CD14-positive monocyte (primary cell): ENCODE results near the gene AHSP. TPM values are rescaled to one million over a fixed set of nuclear protein-coding genes. Genes with fewer than 3 reads are reported as not detected.

Source experiments
- DNase-seq, 3 donors: peaks; one replicate each; pipeline ENCODE4 v3.0.0-alpha.2; 2011 to 2022
- H2AFZ ChIP-seq: 2 replicates; pipeline ENCODE4 v1.6.0; 2012; ENCODE audit warnings: mild to moderate bottlenecking, low read depth, low read length, inconsistent platforms; ENCODE audit not compliant: insufficient read depth, poor library complexity, severe bottlenecking
- H3K27ac ChIP-seq, 2 donors: 1 replicate in 1 of 2; 2 replicates in 1 of 2; pipeline ENCODE4 v1.5.1; 2012 to 2013; ENCODE audit warnings: low read length in 2 of 2, control low read depth in 1 of 2, inconsistent platforms in 1 of 2, low read depth in 1 of 2, mild to moderate bottlenecking in 1 of 2
- H3K27me3 ChIP-seq, 2 donors: one replicate each; pipeline versions ENCODE4 v1.6.0 to v1.6.1; 2011 to 2013; ENCODE audit warnings: low read length in 2 of 2; ENCODE audit not compliant: control insufficient read depth in 2 of 2, insufficient read depth in 2 of 2
- H3K36me3 ChIP-seq, 2 donors: replicated peaks in 1 of 2; 1 replicate in 1 of 2; 2 replicates in 1 of 2; pipeline versions ENCODE4 v1.5.1 to v1.6.1; 2012 to 2013; ENCODE audit warnings: low read length in 2 of 2, control low read depth in 1 of 2, inconsistent platforms in 1 of 2, mild to moderate bottlenecking in 1 of 2; ENCODE audit not compliant: insufficient read depth in 2 of 2, control insufficient read depth in 1 of 2
- H3K4me1 ChIP-seq, 2 donors: 1 replicate in 1 of 2; 2 replicates in 1 of 2; pipeline versions ENCODE4 v1.5.1 to v1.6.1; 2012 to 2013; ENCODE audit warnings: low read length in 2 of 2, control low read depth in 1 of 2, inconsistent platforms in 1 of 2, mild to moderate bottlenecking in 1 of 2, moderate library complexity in 1 of 2; ENCODE audit not compliant: insufficient read depth in 2 of 2, control insufficient read depth in 1 of 2
- H3K4me2 ChIP-seq: replicated peaks from 2 replicates; pipeline ENCODE3; 2012; ENCODE audit warnings: low read length, moderate library complexity, mild to moderate bottlenecking; ENCODE audit not compliant: poor library complexity, severe bottlenecking; ENCODE audit errors: extremely low read depth
- H3K4me3 ChIP-seq, 3 experiments: fragments of 200-600 bp in 1 of 3; sonication (generic) in 1 of 3; replicated peaks in 1 of 3; 1 replicate in 2 of 3; 2 replicates in 1 of 3; pipeline ENCODE4 v1.5.1; 2011 to 2013; ENCODE audit warnings: low read length in 3 of 3, mild to moderate bottlenecking in 3 of 3, control low read depth in 2 of 3, low read depth in 2 of 3, inconsistent platforms in 1 of 3, moderate library complexity in 1 of 3
- H3K79me2 ChIP-seq: 2 replicates; pipeline ENCODE4 v1.6.0; 2012; ENCODE audit warnings: mild to moderate bottlenecking, control low read depth, inconsistent platforms, low read length, moderate library complexity; ENCODE audit not compliant: insufficient read depth
- H3K9ac ChIP-seq: 2 replicates; pipeline ENCODE4 v1.6.0; 2017; ENCODE audit warnings: low read length, mild to moderate bottlenecking; ENCODE audit not compliant: insufficient read depth, poor library complexity, severe bottlenecking
- H3K9me3 ChIP-seq, 2 donors: replicated peaks in 1 of 2; 1 replicate in 1 of 2; 2 replicates in 1 of 2; pipeline versions ENCODE4 v1.5.1 to v1.6.1; 2012 to 2013; ENCODE audit warnings: low read length in 2 of 2, control low read depth in 1 of 2; ENCODE audit not compliant: control insufficient read depth in 1 of 2, insufficient read depth in 1 of 2
- H4K20me1 ChIP-seq: 2 replicates; pipeline ENCODE4 v1.6.0; 2012; ENCODE audit warnings: mild to moderate bottlenecking, low read length, control low read depth, moderate library complexity; ENCODE audit not compliant: insufficient read depth
- H3K27ac Mint-ChIP-seq, 7 donors: one replicate each; pipeline ENCODE4 v1.8.0; 2020; ENCODE audit warnings: mild to moderate bottlenecking in 7 of 7, mixed read lengths in 7 of 7, moderate library complexity in 6 of 7, inconsistent platforms in 2 of 7
- H3K27me3 Mint-ChIP-seq, 3 donors: one replicate each; pipeline ENCODE4 v1.8.0; 2021 to 2022; ENCODE audit warnings: low read depth in 3 of 3, mild to moderate bottlenecking in 3 of 3, mixed read lengths in 3 of 3, moderate library complexity in 3 of 3, inconsistent platforms in 1 of 3
- H3K36me3 Mint-ChIP-seq, 2 donors: one replicate each; pipeline ENCODE4 v1.8.0; 2020; ENCODE audit warnings: mixed read lengths in 2 of 2, inconsistent platforms in 1 of 2, mild to moderate bottlenecking in 1 of 2
- H3K4me1 Mint-ChIP-seq: one replicate; pipeline ENCODE4 v1.8.0; 2020; ENCODE audit warnings: mild to moderate bottlenecking, mixed read lengths
- H3K4me3 Mint-ChIP-seq, 2 donors: one replicate each; pipeline ENCODE4 v1.8.0; 2020; ENCODE audit warnings: mild to moderate bottlenecking in 2 of 2, mixed read lengths in 2 of 2, moderate library complexity in 1 of 2
- H3K9me3 Mint-ChIP-seq, 7 donors: one replicate each; pipeline ENCODE4 v1.8.0; 2020 to 2022; ENCODE audit warnings: mixed read lengths in 7 of 7, mild to moderate bottlenecking in 6 of 7, moderate library complexity in 6 of 7, inconsistent platforms in 2 of 7
- WGBS: methylation state at CpG from one replicate; pipeline ENCODE4 v1.1.5; 2013; ENCODE audit warnings: missing lambda C conversion rate; ENCODE audit not compliant: insufficient coverage; 5-methylcytosine and 5-hydroxymethylcytosine counted together
- intact Hi-C, 2 donors: fragments of 100-400 bp; cut with micrococcal nuclease; formaldehyde crosslinking; loops; one replicate each; pipeline versions ENCODE4 v1.15.0 to v1.15.1; 2023
- polyA minus RNA-seq: library from RNA; depleted of rRNA, polyadenylated mRNA; stranded (reverse); fragments of >200 nt; gene quantifications from 2 replicates; pipeline ENCODE4 v1.2.3, GENCODE V29; 2012
- polyA plus RNA-seq, 3 donors: library from polyadenylated mRNA; depleted of rRNA in 1 of 3; unstranded in 2 of 3; stranded (reverse) in 1 of 3; fragments of 300-500 nt in 2 of 3; fragments of >200 nt in 1 of 3; fragmentation: Illumina TruSeq in 2 of 3; gene quantifications; 1 replicate in 2 of 3; 2 replicates in 1 of 3; pipeline ENCODE4 v1.2.3, GENCODE V29; 2012 to 2021
- total RNA-seq, 12 experiments: library from RNA in 1 of 12; stranded (reverse) in 1 of 12; fragments of 120-200 nt in 1 of 12; gene quantifications; one replicate each; pipeline ENCODE4 v1.2.4 and lab custom pipeline; 2013 to 2026; ENCODE audit warnings: mixed read lengths in 6 of 12, inconsistent platforms in 1 of 12
- TF ChIP-seq, protein P1 (sequence below): fragments of 200-600 bp; IDR thresholded peaks from one replicate; pipeline ENCODE4 v1.8.0; 2022; ENCODE audit warnings: antibody characterized with exemption, mild to moderate bottlenecking

The AHSP gene, protein sequence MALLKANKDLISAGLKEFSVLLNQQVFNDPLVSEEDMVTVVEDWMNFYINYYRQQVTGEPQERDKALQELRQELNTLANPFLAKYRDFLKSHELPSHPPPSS
- total RNA-seq (2013) = 0.46 TPM
- polyA plus RNA-seq (under 1 TPM in 1 of 3 donors, not detected in 2; 0.84 TPM), polyA minus RNA-seq (not detected in 2 replicates), total RNA-seq (lab: John Stamatoyannopoulos, UW) (0 to 0.30 (median 0) reads per million in 11 experiments)

- intact Hi-C loops = no loop called here
- no peaks in the 10 kb centered on the region for H3K79me2 ChIP-seq
- no peaks in the 10 kb centered on the region for H4K20me1 ChIP-seq
- H3K4me1 Mint-ChIP-seq = peaks cover 6% of the 10 kb centered on the region
- no peak for DNase-seq
- H3K4me2 ChIP-seq = no peak within 1 kb of the TSS
- H2AFZ ChIP-seq = no peak within 1 kb of the TSS
- no peaks in the 10 kb centered on the region for H3K4me1 ChIP-seq
- peaks cover 21 to 34% of the 10 kb centered on the region in 2 donors for H3K27me3 ChIP-seq
- no peaks in the 10 kb centered on the region for H3K36me3 ChIP-seq
- 93% methylated on average over 4 of the region's 6 CpGs for WGBS
- H3K36me3 Mint-ChIP-seq = no peaks in the 10 kb centered on the region
- no peaks in the 10 kb centered on the region for H3K9me3 ChIP-seq
- peak within 1 kb of the TSS in 1 of 2 donors; percentile 62 for H3K4me3 Mint-ChIP-seq
- H3K4me3 ChIP-seq = no peak within 1 kb of the TSS
- peak within 1 kb of the TSS in 1 of 7 donors; percentile 38 for H3K27ac Mint-ChIP-seq
- no peak within 1 kb of the TSS for H3K27ac ChIP-seq
- peaks cover 26 to 29% (median 28%) of the 10 kb centered on the region in 3 donors for H3K27me3 Mint-ChIP-seq
- no peak within 1 kb of the TSS for H3K9ac ChIP-seq
- TF ChIP-seq, protein P1, sequence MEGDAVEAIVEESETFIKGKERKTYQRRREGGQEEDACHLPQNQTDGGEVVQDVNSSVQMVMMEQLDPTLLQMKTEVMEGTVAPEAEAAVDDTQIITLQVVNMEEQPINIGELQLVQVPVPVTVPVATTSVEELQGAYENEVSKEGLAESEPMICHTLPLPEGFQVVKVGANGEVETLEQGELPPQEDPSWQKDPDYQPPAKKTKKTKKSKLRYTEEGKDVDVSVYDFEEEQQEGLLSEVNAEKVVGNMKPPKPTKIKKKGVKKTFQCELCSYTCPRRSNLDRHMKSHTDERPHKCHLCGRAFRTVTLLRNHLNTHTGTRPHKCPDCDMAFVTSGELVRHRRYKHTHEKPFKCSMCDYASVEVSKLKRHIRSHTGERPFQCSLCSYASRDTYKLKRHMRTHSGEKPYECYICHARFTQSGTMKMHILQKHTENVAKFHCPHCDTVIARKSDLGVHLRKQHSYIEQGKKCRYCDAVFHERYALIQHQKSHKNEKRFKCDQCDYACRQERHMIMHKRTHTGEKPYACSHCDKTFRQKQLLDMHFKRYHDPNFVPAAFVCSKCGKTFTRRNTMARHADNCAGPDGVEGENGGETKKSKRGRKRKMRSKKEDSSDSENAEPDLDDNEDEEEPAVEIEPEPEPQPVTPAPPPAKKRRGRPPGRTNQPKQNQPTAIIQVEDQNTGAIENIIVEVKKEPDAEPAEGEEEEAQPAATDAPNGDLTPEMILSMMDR = no peak
- H3K9me3 Mint-ChIP-seq = peaks cover 0 to 13% (median 0%) of the 10 kb centered on the region in 7 donors
These were observed at the start of gene AHSP for GRCh38 chr16:31527734-31528274. AHSP (plus strand) TSS chr16:31527900; CDS start chr16:31528140, 240 bp downstream.

DNA sequence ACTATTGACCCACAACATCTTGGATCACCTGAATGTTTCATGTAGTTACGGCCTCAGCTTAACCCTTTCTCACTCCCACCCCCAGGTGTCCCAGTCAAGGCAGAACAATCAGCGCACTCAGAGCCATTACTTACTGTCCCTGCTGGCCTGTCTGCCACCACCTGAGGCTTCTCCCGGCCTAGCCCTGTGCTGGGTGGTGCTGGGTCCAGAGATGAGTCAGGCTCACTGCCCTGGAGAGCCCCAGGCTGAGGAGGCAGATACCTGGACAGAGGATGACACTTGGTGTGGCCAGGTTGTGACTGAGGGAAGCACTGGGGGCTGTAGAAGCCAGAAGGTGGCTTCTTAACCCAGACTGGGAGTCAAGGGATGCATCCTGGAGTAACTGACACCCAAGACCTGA is 48.7 kb upstream of the AHSP start:
- 100% methylated on average over 3 of the region's 3 CpGs for WGBS
- TF ChIP-seq, protein P1 = no peak
- Mint-ChIP-seq H3K9me3 (peaks cover 0 to 2% (median 0%) of the 10 kb centered on the region in 7 donors), H3K27ac (no peak overlapping the region), H3K36me3 (no peaks in the 10 kb centered on the region), H3K4me1 (peaks cover 28% of the 10 kb centered on the region), H3K4me3 (no peak overlapping the region), H3K27me3 (peaks cover 4 to 41% (median 27%) of the 10 kb centered on the region in 3 donors)
- no peak for DNase-seq
- Histone ChIP-seq H3K9ac (no peak overlapping the region), H3K27ac (no peak overlapping the region), H3K79me2 (no peaks in the 10 kb centered on the region), H3K4me2 (no peak overlapping the region), H3K4me3 (no peak overlapping the region), H4K20me1 (no peaks in the 10 kb centered on the region), H3K4me1 (peaks cover 18 to 27% of the 10 kb centered on the region in 2 donors), H2AFZ (no peak overlapping the region), H3K27me3 (peaks cover 0 to 9% of the 10 kb centered on the region in 2 donors), H3K9me3 (no peaks in the 10 kb centered on the region), H3K36me3 (no peaks in the 10 kb centered on the region)
- intact Hi-C loops = no loop called here
